ENCODE results near the gene VSTM4.

Gene VSTM4

GRCh38 chr10:49072166-49072885 lies 43.0 kb downstream of the VSTM4 start:
- no peak for DNase-seq (ENCODE audit: low spot score in 2 of 2)
- in situ Hi-C loops (cut with MboI; ENCODE audit: low sequenced_read_pairs): no loop called here

GRCh38 chr10:49071160-49071761 lies 44.1 kb downstream of the VSTM4 start:
- Histone ChIP-seq H3K36me3 (replicated peaks) (no peaks in the 10 kb centered on the region), H3K4me1 (no peaks in the 10 kb centered on the region), H3K4me3 (no peak overlapping the region), H3K9me3 (no peaks in the 10 kb centered on the region), H3K27me3 (ENCODE audit: low read depth) (no peaks in the 10 kb centered on the region)
- in situ Hi-C loops (cut with MboI; ENCODE audit: low sequenced_read_pairs): no loop called here
- DNase-seq (ENCODE audit: low spot score in 2 of 2): no peak

More at GRCh38 chr10:49072166-49072885, 43.0 kb downstream of the VSTM4 start:
- Histone ChIP-seq H3K4me3 (no peak overlapping the region), H3K27me3 (ENCODE audit: low read depth) (no peaks in the 10 kb centered on the region), H3K9me3 (no peaks in the 10 kb centered on the region), H3K4me1 (no peaks in the 10 kb centered on the region), H3K36me3 (replicated peaks) (no peaks in the 10 kb centered on the region)

- H3K27me3 ChIP-seq (ENCODE audit: low read depth): no peaks in the 10 kb centered on the region
- no peaks in the 10 kb centered on the region for H3K36me3 ChIP-seq (replicated peaks)
- H3K4me1 ChIP-seq: no peaks in the 10 kb centered on the region
- no peaks in the 10 kb centered on the region for H3K9me3 ChIP-seq
- no peak for DNase-seq (ENCODE audit: low spot score in 2 of 2)
- no peak overlapping the region for H3K4me3 ChIP-seq
- in situ Hi-C loops (cut with MboI; ENCODE audit: low sequenced_read_pairs): no loop called here
Observed at GRCh38 chr10:49070701-49071100, 44.6 kb downstream of the VSTM4 start.

- no peak for DNase-seq (ENCODE audit: low spot score in 2 of 2)
- no peak overlapping the region for H3K4me3 ChIP-seq
- H3K9me3 ChIP-seq: no peaks in the 10 kb centered on the region
- no peaks in the 10 kb centered on the region for H3K36me3 ChIP-seq (replicated peaks)
- no peaks in the 10 kb centered on the region for H3K27me3 ChIP-seq (ENCODE audit: low read depth)
- no peaks in the 10 kb centered on the region for H3K4me1 ChIP-seq
- in situ Hi-C loops (cut with MboI; ENCODE audit: low sequenced_read_pairs): no loop called here
Observed at GRCh38 chr10:49068672-49069217, 46.6 kb downstream of the VSTM4 start.

GRCh38 chr10:49068209-49068608 lies 47.1 kb downstream of the VSTM4 start:
- no peak for DNase-seq (ENCODE audit: low spot score in 2 of 2)
- in situ Hi-C loops (cut with MboI; ENCODE audit: low sequenced_read_pairs): no loop called here
- Histone ChIP-seq H3K4me3 (no peak overlapping the region), H3K4me1 (no peaks in the 10 kb centered on the region), H3K36me3 (replicated peaks) (no peaks in the 10 kb centered on the region), H3K27me3 (ENCODE audit: low read depth) (no peaks in the 10 kb centered on the region), H3K9me3 (no peaks in the 10 kb centered on the region)

GRCh38 chr10:49066944-49067730 lies 48.2 kb downstream of the VSTM4 start:
- H3K9me3 ChIP-seq: no peaks in the 10 kb centered on the region
- in situ Hi-C loops (cut with MboI; ENCODE audit: low sequenced_read_pairs): no loop called here
- no peaks in the 10 kb centered on the region for H3K4me1 ChIP-seq
- no peaks in the 10 kb centered on the region for H3K36me3 ChIP-seq (replicated peaks)
- no peak overlapping the region for H3K4me3 ChIP-seq
- no peak for DNase-seq (ENCODE audit: low spot score in 2 of 2)
- H3K27me3 ChIP-seq (ENCODE audit: low read depth): no peaks in the 10 kb centered on the region

- in situ Hi-C loops (cut with MboI; ENCODE audit: low sequenced_read_pairs): no loop called here
- DNase-seq (ENCODE audit: low spot score in 2 of 2): no peak
- Histone ChIP-seq H3K9me3 (no peaks in the 10 kb centered on the region), H3K36me3 (replicated peaks) (no peaks in the 10 kb centered on the region), H3K4me3 (no peak overlapping the region), H3K27me3 (ENCODE audit: low read depth) (no peaks in the 10 kb centered on the region), H3K4me1 (no peaks in the 10 kb centered on the region)
Observed at GRCh38 chr10:49062229-49062628, 53.1 kb downstream of the VSTM4 start.

- DNase-seq (ENCODE audit: low spot score in 2 of 2): no peak
- in situ Hi-C loops (cut with MboI; ENCODE audit: low sequenced_read_pairs): no loop called here
- Histone ChIP-seq H3K36me3 (replicated peaks) (no peaks in the 10 kb centered on the region), H3K4me1 (no peaks in the 10 kb centered on the region), H3K4me3 (no peak overlapping the region), H3K9me3 (no peaks in the 10 kb centered on the region), H3K27me3 (ENCODE audit: low read depth) (no peaks in the 10 kb centered on the region)
Observed at GRCh38 chr10:49061667-49062066, 53.7 kb downstream of the VSTM4 start.

- Histone ChIP-seq H3K4me1 (no peaks in the 10 kb centered on the region), H3K27me3 (ENCODE audit: low read depth) (no peaks in the 10 kb centered on the region), H3K36me3 (replicated peaks) (no peaks in the 10 kb centered on the region), H3K9me3 (no peaks in the 10 kb centered on the region), H3K4me3 (no peak overlapping the region)
- in situ Hi-C loops (cut with MboI; ENCODE audit: low sequenced_read_pairs): no loop called here
- no peak for DNase-seq (ENCODE audit: low spot score in 2 of 2)
Observed at GRCh38 chr10:49058463-49059255, 56.7 kb downstream of the VSTM4 start.

GRCh38 chr10:49057231-49057880 lies 58.0 kb downstream of the VSTM4 start:
- Histone ChIP-seq H3K9me3 (no peaks in the 10 kb centered on the region), H3K36me3 (replicated peaks) (no peaks in the 10 kb centered on the region), H3K4me3 (no peak overlapping the region), H3K27me3 (ENCODE audit: low read depth) (no peaks in the 10 kb centered on the region), H3K4me1 (no peaks in the 10 kb centered on the region)
- in situ Hi-C loops (cut with MboI; ENCODE audit: low sequenced_read_pairs): no loop called here
- DNase-seq (ENCODE audit: low spot score in 2 of 2): no peak

- no peak overlapping the region for H3K4me3 ChIP-seq
- no peaks in the 10 kb centered on the region for H3K4me1 ChIP-seq
- no peaks in the 10 kb centered on the region for H3K27me3 ChIP-seq (ENCODE audit: low read depth)
- no peak for DNase-seq (ENCODE audit: low spot score in 2 of 2)
- no peaks in the 10 kb centered on the region for H3K9me3 ChIP-seq
- no peaks in the 10 kb centered on the region for H3K36me3 ChIP-seq (replicated peaks)
- in situ Hi-C loops (cut with MboI; ENCODE audit: low sequenced_read_pairs): no loop called here
Observed at GRCh38 chr10:49056356-49056755, 59.0 kb downstream of the VSTM4 start.

- in situ Hi-C loops (cut with MboI; ENCODE audit: low sequenced_read_pairs): no loop called here
- Histone ChIP-seq H3K4me1 (no peaks in the 10 kb centered on the region), H3K9me3 (no peaks in the 10 kb centered on the region), H3K27me3 (ENCODE audit: low read depth) (no peaks in the 10 kb centered on the region), H3K36me3 (replicated peaks) (no peaks in the 10 kb centered on the region), H3K4me3 (no peak overlapping the region)
- no peak for DNase-seq (ENCODE audit: low spot score in 2 of 2)
Observed at GRCh38 chr10:49055221-49055849, 60.0 kb downstream of the VSTM4 start.

GRCh38 chr10:49054753-49055152 lies 60.6 kb downstream of the VSTM4 start:
- H3K4me3 ChIP-seq: no peak overlapping the region
- in situ Hi-C loops (cut with MboI; ENCODE audit: low sequenced_read_pairs): no loop called here
- no peaks in the 10 kb centered on the region for H3K4me1 ChIP-seq
- no peak for DNase-seq (ENCODE audit: low spot score in 2 of 2)
- no peaks in the 10 kb centered on the region for H3K9me3 ChIP-seq
- no peaks in the 10 kb centered on the region for H3K36me3 ChIP-seq (replicated peaks)
- H3K27me3 ChIP-seq (ENCODE audit: low read depth): no peaks in the 10 kb centered on the region
